Activated CD8-positive, alpha-beta memory T cell treated with anti-CD3 and anti-CD28 coated beads, Interleukin-2, amount 50 U/mL, for 4 hours (primary cell): Measurements from ENCODE around the gene ZC3H18.
"Not testable (repeated sequence)": the region's sequence is repeated elsewhere in the genome, so short reads cannot be mapped to it uniquely, and the experiment has no call there.

Source experiments
- DNase-seq: peaks from one replicate; pipeline ENCODE4 v3.0.0-alpha.2; 2020

ZC3H18 gene

DNA sequence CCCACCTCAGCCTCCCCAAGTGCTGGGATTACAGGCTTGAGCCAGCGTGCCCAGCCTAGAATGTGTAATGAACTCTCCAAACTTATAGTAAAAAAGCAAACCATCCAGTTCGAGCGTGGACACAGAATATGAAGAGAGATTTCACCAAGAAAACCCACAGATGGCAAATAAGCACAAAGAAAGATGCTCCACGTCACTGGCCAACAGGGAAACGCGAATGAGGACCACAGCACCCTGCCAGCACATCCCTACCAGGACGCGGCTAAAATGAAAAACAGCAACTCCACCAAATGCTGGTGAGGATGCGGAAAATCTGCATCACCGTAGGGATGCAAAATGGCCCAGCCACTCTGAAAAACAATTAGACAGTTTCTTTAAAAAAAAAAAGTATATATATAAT is 91.3 kb downstream of the ZC3H18 start:
- DNase-seq: no peak

DNA sequence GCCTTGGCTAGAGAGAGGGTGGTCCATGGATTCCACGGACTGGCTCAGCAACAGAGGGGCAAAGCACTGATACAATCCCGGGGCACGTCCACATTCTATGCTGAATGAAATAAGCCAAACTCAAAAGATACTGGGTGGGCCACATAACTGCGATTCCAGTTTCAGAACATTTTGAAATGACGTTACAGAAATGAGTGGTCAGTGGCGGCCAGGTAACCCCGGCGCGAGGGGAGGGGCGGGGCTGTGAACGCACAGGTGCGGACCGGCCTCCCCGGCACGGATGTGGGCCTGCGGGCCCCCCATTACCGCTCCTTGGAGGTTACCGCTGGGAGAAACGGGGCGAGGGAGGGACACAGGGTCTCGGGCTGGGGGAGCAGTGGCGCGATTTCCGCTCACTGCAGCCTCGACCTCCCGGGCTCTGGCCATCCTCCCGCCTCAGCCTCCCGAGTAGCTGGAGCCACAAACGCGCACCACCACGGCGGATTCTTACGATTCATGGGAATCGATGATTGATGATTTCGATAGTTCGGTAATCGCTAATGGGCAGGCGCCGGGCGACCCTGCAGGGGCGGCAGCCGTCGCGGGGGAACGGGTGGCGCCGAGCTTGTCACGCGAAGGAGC is 92.1 kb downstream of the ZC3H18 start:
- DNase-seq: no peak

DNA sequence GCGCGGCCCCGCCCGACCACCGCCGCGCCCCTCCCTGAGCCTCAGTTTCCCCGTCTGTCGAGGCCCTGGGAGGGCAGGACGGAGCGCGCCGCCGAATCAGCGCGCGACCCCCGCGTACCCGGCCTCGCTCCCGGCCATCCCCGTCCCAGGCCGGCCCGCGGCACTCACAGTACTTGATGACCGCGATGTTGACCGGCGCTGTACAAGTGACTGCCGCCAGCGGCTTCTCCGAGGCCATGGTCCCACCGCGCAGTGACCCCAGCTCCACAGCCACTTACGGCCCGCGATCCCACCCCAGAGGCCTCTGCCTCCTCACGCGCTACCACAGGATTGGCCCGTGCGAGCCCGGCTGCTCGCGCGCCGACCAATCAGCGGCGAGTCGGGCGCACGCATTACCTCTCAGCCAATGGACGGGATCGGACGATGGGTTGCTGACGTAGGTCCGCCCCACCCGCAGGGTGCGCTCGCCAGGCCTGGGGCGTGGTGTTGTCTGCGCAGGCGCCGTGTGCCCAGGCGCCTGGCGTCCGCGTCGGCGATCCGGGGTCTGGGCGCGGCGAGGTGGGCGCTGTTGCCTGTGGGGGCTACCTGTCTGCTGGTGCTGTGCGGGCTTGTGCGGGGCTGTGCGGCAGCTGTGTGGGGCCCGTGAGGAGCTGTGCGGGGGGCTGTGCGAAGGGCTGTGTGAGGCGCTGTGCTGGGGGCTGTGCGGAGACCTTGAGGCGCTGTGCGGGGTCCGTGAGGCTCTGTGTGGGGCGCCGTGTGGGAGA is 92.8 kb downstream of the ZC3H18 start, which contains the start of gene MVD:
Gene MVD (minus strand): TSS at position 249 of the 764 bp plus-strand sequence. CDS start 11 bp downstream, at position 238.
- DNase-seq: peak; percentile 95

DNA sequence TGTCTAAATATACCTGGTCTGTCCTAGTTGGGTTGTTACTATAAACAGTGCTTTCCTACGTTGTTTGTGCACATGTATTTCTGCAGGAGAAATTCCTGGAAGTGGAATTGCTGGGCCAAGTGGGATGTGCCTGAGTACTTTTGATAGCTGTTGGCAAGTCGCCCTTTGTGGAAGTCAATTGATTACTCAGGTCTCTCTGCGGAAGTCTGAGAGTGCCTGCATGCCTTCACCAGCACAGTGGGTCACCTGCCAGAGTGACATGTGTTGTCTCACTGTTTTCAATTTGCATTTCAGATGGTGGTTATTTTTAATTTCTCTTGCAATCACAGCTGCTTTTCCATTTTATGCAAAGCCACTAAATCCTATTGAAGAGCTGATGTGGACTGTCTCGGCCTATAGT is 94.9 kb downstream of the ZC3H18 start:
- DNase-seq: no peak

DNA sequence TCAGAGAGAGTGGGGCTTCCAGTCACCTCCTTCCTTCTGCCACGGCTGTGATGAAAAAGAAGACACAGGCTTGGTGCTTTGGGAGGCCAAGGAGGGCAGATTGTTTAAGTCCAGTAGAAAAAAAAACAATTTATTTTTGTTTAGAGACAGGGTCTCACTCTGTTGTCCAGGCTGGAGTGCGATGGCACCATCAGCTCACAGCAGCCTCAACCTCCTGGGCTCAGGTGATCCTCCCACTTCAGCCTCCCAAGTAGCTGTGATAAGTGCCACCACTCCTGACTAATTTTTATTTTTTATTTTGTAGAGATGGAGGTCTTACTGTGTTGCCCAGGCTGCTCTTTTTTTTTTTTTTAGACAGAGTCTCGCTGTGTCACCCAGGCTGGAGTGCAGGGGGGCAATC is 95.4 kb downstream of the ZC3H18 start:
- no peak for DNase-seq

DNA sequence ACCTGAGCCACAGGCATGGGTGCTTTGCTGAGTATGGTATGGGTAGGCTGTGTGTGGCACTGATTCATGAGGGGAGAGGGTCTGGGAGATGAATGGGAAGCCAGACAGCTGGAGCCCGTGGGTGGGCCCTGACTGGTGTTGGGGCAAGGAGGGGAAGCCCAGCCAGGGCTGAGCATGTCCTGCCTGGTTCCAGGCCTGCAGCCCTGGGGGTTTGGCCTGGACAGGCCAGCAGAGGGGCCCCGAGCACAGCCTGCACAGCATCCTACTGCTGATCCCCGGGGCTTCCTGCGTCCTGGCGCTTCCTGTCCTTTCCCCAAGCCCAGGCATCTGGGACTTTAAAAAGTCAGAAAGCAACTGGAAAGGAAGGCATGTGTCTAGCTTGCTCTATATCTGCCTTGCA is 97.3 kb downstream of the ZC3H18 start:
- no peak for DNase-seq

DNA sequence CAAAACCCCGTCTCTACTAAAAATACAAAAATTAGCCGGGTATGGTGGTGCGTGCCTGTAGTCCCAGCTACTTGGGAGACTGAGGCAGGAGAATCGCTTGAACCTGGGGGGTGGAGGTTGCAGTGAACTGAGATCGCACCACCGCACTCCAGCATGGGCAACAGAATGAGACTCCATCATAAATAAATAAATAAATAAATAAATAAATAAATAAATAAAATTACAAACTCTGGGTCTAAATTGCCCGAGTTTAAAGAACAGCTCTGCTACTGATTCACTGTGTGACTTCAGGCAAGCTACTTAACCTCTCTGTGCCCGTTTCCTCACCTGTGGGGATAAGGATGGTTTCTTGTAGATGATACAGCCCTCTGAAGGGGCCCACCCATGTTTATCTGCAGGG is 99.3 kb downstream of the ZC3H18 start:
- DNase-seq: not testable (repeated sequence)

DNA sequence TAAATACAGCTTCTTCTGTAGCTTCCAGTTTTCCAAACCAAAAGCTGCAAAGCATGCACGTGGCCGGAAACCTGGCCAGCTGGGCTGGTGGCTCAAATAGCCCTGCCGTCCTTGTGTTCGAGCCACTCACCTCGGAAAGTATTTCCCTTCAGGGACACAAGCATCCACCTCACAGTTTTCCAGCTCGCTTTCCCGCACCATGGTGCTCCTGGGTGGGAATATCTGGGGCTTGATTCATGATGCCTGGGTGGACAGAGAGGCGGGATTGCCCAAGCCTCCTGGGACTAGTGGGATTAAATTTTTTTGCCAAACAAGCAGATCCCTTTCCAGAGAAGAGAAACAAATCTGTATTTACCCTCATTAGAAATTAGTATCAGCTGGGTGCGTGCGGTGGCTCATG is 99.8 kb downstream of the ZC3H18 start:
- DNase-seq: no peak

DNA sequence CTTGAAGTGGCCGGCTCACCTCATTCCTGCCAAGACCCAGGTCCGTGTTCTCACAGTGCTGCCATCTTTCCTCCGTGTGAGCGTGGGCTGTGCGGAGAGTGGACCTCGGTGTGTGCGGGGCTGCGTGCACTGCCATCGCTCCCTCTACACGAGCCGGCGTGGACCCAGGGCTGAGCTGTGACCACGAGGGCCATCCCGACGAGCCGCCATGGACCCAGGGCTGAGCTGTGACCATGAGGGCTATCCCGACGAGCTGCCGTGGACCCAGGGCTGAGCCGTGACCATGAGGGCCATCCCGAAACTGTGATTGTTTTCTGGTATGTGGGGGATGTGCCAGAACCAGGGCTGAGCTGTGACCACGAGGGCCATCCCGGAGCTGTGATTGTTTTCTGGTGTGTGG is 101.6 kb downstream of the ZC3H18 start:
- no peak for DNase-seq

DNA sequence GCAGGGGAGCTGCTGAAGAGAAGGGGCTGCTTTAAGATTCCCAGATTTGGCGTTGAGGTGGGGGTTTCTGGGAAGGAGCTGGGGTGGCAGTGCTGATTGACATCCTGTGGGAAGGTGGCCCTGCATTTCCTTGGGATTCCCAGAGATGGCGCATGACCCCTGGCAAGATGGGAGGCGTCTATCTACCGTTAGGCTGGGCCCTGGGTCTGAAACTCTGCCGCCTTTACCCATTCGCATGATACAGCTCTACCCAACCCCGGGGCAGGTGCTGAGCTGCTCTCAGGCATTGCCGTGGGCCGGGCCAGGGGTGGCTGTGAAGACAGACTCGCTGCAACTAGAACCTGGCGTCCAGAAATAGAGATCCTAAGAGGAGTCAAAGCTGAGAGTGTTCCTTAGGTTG is 102.6 kb downstream of the ZC3H18 start:
- no peak for DNase-seq

DNA sequence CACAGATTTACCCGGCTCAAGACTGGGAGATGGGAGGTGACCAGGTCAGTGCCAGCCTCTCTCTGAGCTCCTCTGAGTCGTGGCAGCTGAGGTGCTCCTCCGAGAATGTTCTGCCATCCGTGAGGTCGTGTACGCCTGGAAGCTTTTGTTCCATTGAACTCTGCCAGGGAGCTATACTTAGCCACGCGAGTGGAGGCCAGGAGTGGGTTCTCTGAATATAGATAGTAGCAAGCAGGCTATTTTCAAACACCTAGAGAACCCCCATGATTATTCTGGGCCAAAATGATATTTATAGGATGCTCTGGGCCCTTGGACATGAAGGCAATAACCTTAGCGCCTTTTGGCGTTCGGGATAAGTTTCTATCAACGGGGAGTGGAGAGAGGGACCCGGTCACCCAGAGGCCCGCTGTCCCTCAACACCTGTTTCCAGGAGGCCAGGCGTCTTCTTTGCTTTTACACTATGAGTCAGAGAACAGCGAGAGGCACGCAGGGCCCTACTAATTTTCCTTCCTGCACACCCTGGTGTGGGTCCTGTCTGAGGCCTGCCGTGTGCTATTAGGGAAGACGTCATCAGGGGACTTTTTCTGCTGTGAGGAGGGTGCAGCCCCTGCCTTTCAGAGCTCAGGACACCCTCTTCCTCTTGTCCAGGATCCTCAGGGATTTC is 103.6 kb downstream of the ZC3H18 start:
- no peak for DNase-seq

DNA sequence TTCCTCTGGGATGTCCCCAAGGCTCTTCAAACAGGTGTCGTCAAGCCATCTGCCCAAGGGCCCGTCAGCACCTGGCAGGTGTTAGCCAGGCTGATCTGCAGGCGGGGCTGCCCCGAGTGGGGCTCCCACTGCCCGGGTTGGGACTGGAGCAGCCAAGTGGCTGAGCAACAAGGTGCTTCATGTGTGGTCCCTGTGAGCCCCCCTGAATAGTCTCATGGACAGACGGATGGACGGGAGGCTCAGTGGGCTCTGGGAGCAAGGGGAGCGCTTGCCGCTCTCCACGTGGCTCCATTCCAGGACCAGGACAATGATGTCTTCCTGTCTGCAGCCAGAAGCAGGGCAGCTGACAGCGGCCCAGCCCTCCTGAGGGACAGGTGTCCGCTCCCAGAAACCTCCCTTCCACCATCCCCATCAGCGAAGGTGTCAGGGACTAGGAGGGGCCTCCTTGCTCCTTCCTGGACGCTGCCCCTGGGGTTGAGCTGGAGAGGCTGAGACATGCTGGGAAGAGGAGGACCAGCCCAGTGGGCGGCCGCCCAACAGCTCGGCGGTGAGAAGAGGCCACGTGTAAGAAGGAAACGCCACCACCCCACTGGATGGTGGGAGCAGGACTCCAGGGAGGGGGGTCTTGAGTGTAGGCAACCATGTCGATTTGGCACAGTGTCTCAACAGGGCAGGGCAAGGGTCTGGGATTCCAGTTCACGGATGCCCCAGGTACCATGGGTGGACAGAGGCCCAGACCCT is 106.5 kb downstream of the ZC3H18 start:
- DNase-seq: no peak

DNA sequence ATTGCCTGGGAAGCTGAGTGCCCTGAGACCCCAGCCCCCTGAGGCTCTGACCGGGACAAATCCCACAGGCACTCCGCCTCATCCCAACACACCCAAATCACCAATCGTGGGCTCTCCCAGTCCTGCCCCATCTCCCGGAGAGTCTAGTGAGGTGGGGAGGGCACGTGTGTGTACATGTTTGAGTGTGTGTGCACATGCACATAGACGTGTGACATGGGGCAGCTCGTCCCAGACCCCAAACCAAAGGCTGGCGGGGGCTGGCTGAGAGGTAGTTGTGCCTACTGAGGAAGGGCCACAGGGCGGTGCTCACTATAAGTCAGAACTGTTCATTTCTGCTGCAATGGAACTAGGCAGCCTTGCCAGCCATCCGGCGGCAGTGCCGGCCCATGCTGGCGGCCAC is 107.5 kb downstream of the ZC3H18 start:
- no peak for DNase-seq

DNA sequence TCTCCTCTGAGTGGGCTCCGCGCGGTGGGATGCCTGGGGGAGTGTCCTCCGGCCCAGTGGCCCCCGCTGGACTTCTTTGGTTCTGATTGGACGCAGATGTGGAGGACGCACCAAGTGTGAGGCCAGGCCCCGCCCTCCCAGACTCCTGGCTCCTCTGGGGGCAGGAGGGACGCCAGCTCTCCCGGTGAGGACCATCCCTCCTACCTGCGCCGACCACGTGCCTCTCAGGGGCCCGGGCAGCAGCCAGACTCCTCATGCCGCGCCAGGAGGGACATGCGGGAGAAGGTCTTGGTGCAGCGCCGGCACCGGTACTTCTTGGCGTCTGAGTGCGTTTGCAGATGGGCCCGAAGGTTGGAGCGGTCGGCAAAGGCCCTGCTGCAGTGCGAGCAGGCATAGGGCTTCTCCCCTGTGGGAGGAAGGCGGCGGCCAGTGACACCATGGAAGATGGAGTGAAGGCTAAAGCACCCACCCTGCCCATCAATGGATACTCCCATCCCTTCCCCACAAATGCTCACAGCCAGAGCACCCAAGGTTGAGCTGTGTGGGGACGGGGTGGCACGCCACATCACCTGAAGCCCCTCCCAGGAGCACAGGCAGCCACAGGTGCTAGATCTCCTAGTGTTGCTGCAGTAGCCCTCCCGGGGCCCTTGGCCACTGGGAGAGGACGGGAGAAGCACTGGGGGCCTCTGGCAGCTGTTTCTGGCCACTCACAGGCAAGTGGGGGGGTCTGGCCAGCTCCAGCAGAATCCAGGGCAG is 108.2 kb downstream of the ZC3H18 start:
- DNase-seq: no peak

DNA sequence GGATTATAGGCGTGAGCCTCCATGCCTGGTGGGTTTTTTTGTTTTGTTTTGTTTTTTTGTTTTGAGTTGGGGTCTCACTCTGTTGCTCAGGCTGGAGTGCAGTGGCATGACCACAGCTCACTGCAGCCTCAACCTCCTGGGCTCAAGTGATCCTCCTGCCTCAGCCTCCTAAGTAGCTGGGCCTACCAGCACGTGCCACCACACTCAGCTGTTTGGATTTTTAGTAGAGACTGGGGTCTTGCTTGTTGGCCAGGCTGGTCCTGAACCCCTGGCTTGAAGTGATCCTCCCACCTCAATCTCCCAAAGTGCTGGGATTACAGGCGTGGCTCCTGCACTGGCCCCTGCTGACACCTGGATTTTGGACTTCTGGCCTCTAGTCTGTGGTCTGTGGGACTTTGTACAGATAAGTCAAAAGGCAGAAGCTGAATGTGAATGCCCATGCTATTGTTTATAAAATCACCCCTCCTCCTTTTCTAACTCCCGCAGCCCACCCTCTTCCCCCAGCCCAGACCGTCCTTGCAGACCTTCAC is 110.4 kb downstream of the ZC3H18 start:
- no peak for DNase-seq

DNA sequence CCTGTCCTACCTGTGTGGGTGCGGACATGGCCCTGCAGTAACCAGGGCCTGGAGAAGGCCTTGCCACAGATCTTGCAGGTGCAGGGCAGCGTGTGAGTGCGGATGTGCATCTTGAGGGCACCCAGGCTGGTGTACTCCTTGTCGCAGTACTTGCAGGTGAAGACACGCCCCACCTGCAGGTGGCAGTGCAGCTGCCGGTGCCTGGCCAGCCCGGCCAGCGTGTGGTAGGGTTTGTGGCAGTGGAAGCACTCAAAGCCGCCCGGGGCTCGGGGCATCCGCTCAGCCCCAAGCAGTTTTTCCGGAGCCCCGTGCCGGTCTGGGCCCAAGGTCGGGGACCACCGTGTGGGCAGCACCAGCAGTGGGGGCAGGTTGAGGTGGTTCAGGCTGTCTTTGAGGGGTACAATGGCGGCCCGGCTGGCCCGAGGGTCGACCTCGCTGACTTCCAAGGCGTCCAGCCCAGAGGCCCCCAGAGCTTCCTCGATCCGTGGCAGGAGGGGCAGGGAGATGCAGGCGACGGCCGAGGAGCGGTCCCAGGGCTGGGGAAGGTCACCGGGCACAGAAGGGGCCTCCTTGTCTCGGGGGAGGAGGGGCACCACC is 111.0 kb downstream of the ZC3H18 start:
- DNase-seq: peak; percentile 44
